ENCODE data around the gene MAD1L1.

The MAD1L1 gene

DNA sequence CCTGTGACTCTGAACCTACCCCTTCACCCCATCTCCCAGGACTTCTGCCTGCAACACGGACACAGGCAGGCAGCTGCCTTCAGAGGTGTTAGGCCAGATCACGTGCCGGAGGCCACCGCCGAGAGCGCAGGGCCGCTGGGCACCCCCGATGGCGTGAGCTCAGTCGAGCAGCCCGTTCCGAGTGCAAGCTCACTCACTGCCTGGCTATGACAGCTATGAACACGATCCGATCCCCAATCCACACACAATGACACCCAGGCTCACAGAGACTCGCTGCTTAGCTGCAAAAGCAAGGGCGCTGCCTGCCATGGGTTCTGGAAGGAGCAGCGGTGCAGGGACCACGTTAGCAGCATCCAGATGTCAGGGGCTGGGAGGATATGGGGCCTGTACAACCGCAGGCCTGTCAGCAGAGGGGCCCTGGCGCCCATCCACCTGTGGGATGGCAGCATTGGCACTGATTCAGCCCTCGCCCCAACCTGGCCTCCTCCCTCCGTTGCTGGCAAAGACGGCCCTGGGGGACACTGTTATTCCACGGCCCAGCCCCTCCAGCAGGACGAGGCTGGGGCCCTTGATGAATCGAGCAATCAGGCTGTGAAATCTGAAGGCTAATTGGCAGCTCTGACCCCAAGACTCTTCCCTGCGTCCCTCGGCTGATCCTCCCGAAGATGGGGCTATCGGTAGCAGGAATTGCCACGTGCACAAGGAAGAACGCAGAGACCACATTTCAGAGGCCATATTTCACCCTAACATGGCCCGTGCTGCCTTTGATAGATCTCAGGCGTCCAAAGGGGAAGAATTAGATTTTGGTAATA is 332.6 kb downstream of the MAD1L1 start:
- no peak for DNase-seq (ENCODE audit: low read depth in 2 of 2)

DNA sequence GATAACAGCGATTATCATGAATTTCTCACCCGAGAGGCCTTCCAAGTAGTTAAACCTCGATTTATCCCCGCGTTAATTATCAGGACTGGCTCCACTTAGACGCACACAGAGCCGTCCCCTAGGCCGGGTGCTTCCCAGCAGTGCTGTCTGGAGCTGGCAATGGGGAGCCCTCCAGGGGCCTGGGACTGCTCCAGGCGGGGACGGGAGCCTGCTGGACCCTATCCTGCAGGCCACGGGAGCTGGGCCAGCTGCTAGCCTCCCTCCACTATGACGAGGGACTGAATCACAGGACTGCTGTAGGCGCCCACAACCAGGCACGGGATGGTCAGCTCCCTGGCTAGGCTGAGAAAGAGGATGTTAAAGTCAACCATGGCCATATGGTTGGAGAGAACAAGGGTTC is 333.5 kb downstream of the MAD1L1 start:
- DNase-seq (ENCODE audit: low read depth in 2 of 2): no peak

DNA sequence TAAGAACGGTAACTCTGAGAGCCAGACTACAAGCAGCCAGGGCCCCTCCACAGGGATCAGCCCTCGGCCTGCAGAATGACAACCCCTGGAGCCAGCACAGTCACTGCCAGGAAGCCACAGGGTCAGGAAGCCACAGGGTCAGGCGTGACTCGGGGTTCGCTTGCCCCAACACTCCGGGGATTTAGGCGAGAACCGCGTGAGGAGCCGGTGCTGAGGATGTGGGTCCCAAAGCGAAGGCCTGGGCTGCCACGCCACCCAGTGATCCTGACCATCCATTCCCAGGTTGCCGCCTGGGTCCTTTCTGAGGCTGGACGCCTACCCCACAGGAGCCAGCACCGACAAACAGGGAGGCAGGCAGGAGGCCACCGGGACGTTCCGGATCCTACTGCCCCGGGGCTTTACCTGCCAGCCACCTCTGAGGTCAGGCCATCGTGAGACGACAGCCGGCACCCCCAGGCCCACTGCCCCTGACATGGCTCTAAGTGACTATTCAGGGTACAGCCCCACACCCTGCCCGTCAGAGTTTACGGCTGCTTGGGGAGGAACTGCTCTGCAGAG is 334.0 kb downstream of the MAD1L1 start:
- DNase-seq (ENCODE audit: low read depth in 2 of 2): no peak

- no peak for DNase-seq (ENCODE audit: low read depth in 2 of 2)
Measured at GRCh38 chr7:1897861-1898627, 334.7 kb downstream of the MAD1L1 start.

GRCh38 chr7:1897076-1897860 is 335.5 kb downstream of the MAD1L1 start:
- DNase-seq (ENCODE audit: low read depth in 2 of 2): no peak

DNA sequence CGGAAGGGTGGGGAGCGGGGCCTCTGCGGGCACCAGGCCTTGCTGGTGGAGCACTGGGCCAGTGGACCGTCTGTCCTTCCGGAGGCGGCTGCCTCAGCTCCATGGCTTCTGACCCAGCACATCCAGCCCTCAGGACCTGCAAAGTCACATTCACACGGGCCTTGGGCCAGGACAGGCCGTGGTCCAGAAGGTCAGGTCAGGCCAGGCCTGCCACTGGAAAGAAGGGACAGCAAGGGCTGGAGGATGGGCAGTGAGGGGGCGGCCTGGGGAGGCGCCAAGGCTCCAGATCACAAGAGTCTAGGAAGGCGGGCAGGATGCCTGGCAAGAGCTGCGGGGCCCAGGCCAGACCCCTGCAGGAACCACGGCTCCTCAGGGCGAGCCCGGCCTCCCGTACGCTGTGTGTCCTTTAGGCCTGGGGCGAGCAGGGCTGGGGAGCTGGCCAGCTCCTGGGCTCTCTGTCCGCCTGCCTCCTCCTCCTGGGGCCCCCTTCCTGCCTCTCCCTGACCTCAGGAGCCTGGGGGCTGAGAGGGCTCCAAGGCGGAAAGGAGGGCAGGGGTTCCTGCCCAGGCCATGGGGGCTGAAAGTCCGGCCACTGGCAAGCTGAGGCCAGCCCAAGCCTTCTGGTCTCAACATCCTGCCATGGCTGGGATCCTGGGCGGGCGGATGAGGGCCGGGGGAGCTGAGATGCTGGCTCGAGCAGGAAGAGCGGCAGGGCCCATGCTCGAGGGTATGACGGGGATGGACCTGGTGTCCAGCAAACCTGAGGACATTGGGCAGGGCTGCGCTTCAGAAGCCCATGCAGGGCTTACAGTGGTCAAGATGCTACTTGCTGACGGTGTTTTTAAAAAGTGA is 336.9 kb downstream of the MAD1L1 start:
- no peak for DNase-seq (ENCODE audit: low read depth in 2 of 2)

GRCh38 chr7:1894906-1895663 is 337.7 kb downstream of the MAD1L1 start:
- DNase-seq (ENCODE audit: low read depth in 2 of 2): no peak

GRCh38 chr7:1894313-1894900 is 338.3 kb downstream of the MAD1L1 start:
- DNase-seq (ENCODE audit: low read depth in 2 of 2): no peak

DNA sequence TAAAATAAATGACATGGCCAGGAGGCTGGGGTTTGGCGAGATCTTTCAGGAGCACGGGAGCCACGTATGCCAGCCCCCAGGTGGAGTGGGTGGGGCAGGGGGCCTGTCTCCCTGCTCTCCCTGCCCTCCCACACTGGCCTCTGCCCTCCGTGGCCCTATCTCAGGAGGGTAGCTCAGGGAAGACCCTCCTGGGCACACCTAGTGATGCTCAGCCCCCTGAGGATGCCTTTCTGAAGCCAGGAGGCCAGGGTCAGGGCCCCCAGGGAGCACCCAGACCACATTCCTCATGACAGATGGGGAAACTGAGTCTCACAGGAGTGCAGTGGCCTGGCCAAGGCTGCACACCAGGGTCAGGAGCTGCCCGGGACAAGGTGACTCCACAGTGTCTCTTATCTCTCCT is 339.3 kb downstream of the MAD1L1 start:
- no peak for DNase-seq (ENCODE audit: low read depth in 2 of 2)

- no peak for DNase-seq (ENCODE audit: low read depth in 2 of 2)
Measured at GRCh38 chr7:1893036-1893435, 339.7 kb downstream of the MAD1L1 start.

GRCh38 chr7:1892011-1892965 is 340.5 kb downstream of the MAD1L1 start:
- no peak for DNase-seq (ENCODE audit: low read depth in 2 of 2)

DNA sequence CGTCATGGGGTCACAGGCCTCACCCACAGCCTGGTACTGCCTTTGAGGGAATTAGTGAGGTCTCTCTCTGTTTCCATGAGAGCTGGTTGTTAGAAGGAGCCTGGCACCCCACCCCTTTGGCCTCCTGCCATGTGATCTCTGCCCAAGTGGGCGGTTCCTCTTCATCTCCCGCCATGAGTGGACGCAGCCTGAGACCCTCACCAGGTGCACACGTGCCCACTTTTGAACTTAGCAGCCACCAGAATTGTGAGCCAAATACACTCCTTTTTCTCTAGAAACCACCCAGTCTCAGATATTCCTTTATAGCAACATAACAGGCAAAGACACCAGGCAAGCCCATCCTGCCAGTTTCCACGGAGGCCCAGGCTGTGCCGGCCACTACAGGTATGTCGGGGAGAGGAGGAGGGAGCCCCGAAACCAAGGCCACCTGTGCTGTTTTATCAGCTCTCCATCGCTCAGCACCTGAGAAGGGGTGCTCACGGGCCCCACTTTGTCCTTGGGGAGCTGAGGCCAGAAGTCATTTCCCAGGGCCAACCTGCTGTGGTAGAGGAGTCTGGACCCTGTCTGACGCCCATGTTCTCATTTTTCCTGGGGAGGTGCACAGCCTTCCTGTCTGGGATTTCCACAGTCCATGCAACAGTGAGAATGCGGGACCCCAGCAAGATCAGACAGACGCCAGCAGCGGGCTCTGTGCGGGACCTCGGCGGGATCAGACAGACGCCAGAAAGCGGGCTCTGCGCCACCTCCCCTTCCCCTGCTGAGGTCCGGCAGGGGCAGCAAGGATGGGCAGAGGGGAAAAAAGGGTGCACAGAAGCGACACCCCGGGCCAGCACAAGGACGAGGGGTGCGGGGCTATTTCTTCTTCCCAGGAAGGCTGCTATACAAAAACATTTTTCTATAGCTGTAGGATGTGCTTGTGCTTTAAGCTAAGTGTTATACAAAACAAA is 342.2 kb downstream of the MAD1L1 start:
- no peak for DNase-seq (ENCODE audit: low read depth in 2 of 2)

GRCh38 chr7:1889556-1890181 is 343.1 kb downstream of the MAD1L1 start:
- no peak for DNase-seq (ENCODE audit: low read depth in 2 of 2)

DNA sequence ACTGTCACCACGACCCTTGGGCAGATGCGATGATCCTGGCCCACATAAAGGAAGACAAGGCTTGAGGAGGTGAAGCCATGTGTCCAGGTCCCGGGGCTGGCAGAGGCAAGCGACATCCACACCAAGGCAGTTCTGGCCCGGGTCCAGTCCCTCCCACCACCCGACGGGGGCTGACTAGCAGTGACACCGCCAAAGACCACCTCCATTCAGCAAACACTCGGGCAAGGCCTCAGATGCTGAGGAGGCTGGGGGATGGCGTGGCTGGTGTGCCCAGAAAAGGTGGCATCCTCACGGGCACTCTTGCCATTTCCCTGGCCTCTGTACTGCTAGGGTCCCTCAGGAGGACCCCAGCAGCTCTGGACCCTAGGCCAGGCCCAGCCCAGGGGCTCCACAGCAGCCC is 343.7 kb downstream of the MAD1L1 start:
- no peak for DNase-seq (ENCODE audit: low read depth in 2 of 2)

DNA sequence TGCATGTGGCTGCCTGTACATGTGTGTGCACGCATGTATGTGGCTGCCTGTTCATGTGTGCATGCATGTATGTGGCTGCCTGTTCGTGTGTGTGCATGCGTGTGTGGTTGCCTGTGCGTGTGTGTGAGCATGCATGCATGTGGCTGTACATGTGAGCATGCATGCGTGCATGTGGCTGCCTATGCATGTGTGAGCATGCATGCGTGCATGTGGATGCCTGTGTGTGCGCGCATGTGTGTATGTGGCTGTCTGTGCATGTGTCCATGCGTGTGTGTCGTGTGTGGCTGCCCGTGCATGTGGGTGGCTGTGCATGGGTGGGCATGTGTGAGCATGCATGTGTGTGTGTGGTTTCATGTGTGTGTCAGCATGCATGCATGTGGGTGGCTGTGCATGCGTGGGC is 344.3 kb downstream of the MAD1L1 start:
- no peak for DNase-seq (ENCODE audit: low read depth in 2 of 2)

- no peak for DNase-seq (ENCODE audit: low read depth in 2 of 2)
Measured at GRCh38 chr7:1887251-1887650, 345.5 kb downstream of the MAD1L1 start.

DNA sequence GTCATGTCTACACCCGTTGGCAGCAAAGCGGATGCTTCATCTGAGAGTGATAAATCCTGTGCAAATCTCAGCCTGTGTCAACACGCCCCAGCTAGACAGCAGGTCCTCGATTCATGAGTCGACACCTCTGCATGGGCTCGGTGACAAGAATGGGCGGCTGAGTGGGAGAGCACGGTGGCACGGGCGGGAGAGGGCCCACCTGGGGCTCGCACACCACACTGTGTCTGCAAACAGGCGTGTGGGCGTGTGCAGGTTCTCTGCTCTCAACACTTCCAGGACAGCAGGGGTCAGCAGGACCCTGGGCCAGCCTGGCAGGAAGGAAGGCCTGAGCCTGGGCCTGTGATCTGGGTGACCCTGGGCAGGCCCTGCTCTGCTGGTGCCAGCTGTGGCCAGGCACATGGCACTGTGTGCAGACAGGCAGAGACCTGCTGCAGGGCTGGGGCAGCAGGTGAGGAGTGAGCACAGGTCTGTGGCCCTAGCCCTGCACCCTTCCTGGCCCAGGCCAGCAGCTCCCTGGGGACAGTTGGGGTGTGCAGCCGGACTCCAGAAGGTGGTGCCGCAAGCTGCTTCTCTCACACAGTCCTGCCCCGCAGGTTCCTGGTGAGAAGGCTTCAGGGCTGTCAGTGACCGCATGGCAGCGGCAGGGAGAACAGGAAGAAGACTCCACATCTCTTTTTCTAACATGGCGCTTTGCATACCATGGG is 346.2 kb downstream of the MAD1L1 start:
- no peak for DNase-seq (ENCODE audit: low read depth in 2 of 2)

All from fibroblast of skin of left biceps (primary cell).